GM12873 (cell line): ENCODE data around the gene SLC30A3.

Experiments used
- CTCF ChIP-seq: IDR thresholded peaks from 2 replicates; pipeline ENCODE4 v1.5.1; 2012; ENCODE audit warnings: low read depth, mild to moderate bottlenecking, moderate library complexity, low read length, control low read depth; ENCODE audit not compliant: insufficient read depth; ENCODE audit errors: missing control alignments

Gene SLC30A3

GRCh38 chr2:27220091-27220490 lies 42.8 kb downstream of the SLC30A3 start:
- no peak for TF ChIP-seq CTCF

DNA sequence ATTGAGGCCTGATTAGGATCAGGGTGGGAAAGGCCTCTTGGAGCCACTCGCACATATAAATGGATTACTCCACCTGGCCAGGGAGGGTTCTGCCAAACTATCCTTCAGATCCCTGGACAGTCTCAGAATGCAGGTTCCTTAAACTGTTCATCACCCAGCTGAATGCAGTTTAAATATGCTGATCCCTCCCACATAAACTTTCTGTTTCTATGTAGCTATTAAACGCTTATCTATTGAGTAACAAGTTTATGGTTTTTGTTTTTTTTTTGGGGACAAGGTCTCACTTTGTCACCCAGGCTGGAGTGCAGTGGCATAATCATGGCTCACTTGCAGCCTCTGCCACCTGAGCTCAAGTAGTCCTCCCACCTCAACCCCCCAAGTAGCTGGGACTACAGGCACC lies 43.8 kb downstream of the SLC30A3 start:
- no peak for TF ChIP-seq CTCF

DNA sequence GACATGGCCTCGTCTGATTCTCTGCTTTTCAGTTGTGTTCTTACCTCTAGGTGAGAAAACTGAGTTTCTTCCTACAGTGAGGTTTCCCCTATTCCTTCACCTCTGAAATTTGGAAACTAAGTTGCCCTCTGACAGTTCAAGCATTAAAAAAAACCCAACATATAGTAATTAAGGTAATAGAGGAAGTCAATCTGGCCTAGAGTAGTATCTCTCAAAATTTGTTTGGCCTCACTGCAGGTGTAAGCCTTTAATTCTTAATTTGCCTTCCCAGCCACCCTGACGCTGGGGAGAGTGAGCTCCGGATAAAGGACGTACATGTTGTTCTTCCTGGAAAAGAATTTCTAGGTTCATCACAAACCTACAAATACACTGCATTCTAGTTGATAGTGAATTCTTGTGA lies 44.2 kb downstream of the SLC30A3 start:
- TF ChIP-seq CTCF: no peak

DNA sequence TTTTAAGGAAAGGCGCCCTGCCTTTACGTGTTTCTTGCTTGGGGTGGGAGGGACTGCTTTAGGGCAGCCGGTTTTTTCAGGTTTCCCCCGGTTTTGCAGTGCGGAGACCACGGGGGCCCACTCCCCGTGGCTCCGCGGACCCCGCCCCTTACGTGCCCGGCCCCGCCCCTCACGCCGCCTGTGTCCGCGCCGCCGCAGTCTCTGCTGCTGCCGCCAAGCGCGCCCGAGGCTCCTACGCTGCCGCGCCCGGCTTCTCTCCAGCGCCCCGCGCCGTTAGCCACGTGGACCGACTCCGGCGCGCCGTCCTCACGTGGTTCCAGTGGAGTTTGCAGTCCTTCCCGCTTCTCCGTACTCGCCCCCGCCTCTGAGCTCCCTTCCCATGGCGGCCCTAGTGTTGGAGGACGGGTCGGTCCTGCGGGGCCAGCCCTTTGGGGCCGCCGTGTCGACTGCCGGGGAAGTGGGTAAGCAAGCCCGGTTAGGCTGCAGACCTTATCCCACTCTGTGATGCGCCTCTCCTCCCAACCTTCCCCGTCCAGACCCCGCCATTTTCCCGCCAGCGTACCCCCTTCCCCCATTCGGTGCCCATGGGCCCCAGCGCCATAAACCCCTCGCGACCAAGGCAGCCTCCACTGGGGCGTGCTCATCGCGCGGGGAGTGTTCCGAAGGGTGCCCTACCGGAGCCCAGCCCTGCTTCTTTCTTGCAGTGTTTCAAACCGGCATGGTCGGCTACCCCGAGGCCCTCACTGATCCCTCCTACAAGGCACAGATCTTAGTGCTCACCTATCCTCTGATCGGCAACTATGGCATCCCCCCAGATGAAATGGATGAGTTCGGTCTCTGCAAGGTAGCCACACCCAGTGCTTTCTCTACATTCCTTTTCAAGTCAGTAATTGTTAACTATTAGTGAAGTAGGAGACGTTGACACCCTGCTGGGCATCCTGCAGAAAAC lies 45.4 kb downstream of the SLC30A3 start, which contains the start of gene CAD:
Gene CAD, plus strand, starts transcription at position 197 of the 949 bp plus-strand sequence. Its CDS starts 183 bp downstream, at position 380.
- peak; percentile 21 for TF ChIP-seq CTCF

GRCh38 chr2:27216416-27217137 lies 46.3 kb downstream of the SLC30A3 start:
- TF ChIP-seq CTCF: no peak

DNA sequence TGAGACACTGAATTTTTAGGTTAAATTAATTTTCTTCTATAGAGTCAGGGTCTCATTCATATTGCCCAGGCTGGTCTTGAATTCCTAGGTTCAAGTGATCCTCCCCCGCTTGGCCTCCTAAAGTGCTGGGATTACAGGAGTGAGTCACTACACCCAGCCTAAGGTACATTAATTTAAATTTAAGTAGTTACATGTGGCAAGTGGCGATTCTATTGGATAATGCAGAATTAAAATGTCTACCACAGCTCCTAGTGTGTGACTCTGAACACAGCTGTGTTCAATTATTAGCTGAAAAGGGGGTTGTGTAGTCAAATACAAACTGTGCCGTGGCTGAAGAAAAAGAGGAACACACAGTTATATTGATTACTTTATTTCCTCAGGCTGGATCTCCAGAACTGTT lies 47.9 kb downstream of the SLC30A3 start:
- no peak for TF ChIP-seq CTCF
